NCI-H2107 (cell line): ENCODE data around the gene CLDN7.
"Not testable (repeated sequence)": the region's sequence is repeated elsewhere in the genome, so short reads cannot be mapped to it uniquely, and the experiment has no call there.

ENCODE experiments used
- DNase-seq: peaks from one replicate; lab custom pipeline; 2025; lab: John Stamatoyannopoulos, UW

The CLDN7 gene

GRCh38 chr17:7253082-7253481, 9.2 kb downstream of the CLDN7 start:
- no peak for DNase-seq

GRCh38 chr17:7252176-7253043, 9.9 kb downstream of the CLDN7 start, which contains the start of gene ELP5:
ELP5 (plus strand) TSS chr17:7252215; CDS start chr17:7252551, 336 bp downstream.
- DNase-seq, result peak; percentile 40

- DNase-seq, result peak; percentile 83
Observed at GRCh38 chr17:7251661-7252175, 10.6 kb downstream of the CLDN7 start, which contains the start of gene CTDNEP1. CTDNEP1 (minus strand) TSS chr17:7251734; CDS start chr17:7251296, 438 bp downstream.

- DNase-seq, result no peak
Observed at GRCh38 chr17:7250695-7251627, 11.3 kb downstream of the CLDN7 start.

- DNase-seq, result no peak
Observed at GRCh38 chr17:7249830-7250229, 12.4 kb downstream of the CLDN7 start.

- no peak for DNase-seq
Observed at GRCh38 chr17:7249214-7249613, 13.1 kb downstream of the CLDN7 start.

- DNase-seq, result no peak
Observed at GRCh38 chr17:7248796-7249195, 13.5 kb downstream of the CLDN7 start.

- DNase-seq, result no peak
Observed at GRCh38 chr17:7246779-7247178, 15.5 kb downstream of the CLDN7 start.

- DNase-seq, result not testable (repeated sequence)
Observed at GRCh38 chr17:7243838-7244237, 18.4 kb downstream of the CLDN7 start.

- no peak for DNase-seq
Observed at GRCh38 chr17:7243453-7243729, 18.9 kb downstream of the CLDN7 start.

- peak; percentile 75 for DNase-seq
Observed at GRCh38 chr17:7242717-7243452, 19.4 kb downstream of the CLDN7 start.

- peak; percentile 53 for DNase-seq
Observed at GRCh38 chr17:7241783-7242716, 20.2 kb downstream of the CLDN7 start, which contains the start of gene GABARAP. GABARAP (minus strand) TSS chr17:7242449; CDS start chr17:7242330, 119 bp downstream.

GRCh38 chr17:7241090-7241733, 21.1 kb downstream of the CLDN7 start:
- DNase-seq, result no peak

GRCh38 chr17:7240375-7240774, 21.9 kb downstream of the CLDN7 start:
- no peak for DNase-seq

- DNase-seq, result peak; percentile 88
Observed at GRCh38 chr17:7239091-7240027, 22.9 kb downstream of the CLDN7 start, which contains the start of gene PHF23. PHF23 (minus strand) TSS chr17:7239457; CDS start chr17:7239279, 178 bp downstream.

- no peak for DNase-seq
Observed at GRCh38 chr17:7238420-7239090, 23.7 kb downstream of the CLDN7 start.

- DNase-seq, result peak; percentile 22
Observed at GRCh38 chr17:7237761-7238419, 24.4 kb downstream of the CLDN7 start.
